A673 (cell line): ENCODE data around the gene SBF2.

ENCODE experiments used
- EZH2 ChIP-seq: fragments of 200-600 bp; sonication (generic); IDR thresholded peaks from 2 replicates; pipeline ENCODE4 v1.6.1; 2017; ENCODE audit warnings: borderline replicate concordance, low read depth, mild to moderate bottlenecking, mixed read lengths, antibody characterized with exemption, low read length; ENCODE audit not compliant: poor library complexity, severe bottlenecking
- TF ChIP-seq, protein P1 (sequence below): fragments of 300-800, 200-600 bp; sonication (generic); conservative IDR thresholded peaks from 2 replicates; pipeline ENCODE4 v1.5.1; 2017; ENCODE audit warnings: low read depth, mild to moderate bottlenecking, antibody characterized with exemption, low read length, moderate library complexity, mixed read lengths

DNA sequence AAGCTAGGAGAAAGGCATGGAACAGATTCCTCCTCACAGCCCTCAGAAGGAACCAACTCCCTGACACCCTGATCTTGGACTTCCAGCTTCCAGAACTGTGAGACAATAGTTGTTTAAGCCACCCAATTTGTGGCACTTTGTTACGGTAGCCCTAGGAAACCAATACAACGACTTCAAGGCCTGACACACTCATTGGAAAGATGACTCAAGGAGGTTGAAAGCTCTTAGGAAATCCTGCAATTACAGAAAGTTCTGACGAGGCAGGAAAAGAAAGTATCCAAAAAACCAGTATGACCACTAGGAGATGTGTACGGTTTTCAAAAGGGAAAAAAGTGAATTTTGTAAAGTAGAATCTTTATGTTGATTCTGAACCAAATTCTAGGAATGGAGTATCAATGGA is 468.7 kb downstream of the SBF2 start:
- TF ChIP-seq, protein P1, sequence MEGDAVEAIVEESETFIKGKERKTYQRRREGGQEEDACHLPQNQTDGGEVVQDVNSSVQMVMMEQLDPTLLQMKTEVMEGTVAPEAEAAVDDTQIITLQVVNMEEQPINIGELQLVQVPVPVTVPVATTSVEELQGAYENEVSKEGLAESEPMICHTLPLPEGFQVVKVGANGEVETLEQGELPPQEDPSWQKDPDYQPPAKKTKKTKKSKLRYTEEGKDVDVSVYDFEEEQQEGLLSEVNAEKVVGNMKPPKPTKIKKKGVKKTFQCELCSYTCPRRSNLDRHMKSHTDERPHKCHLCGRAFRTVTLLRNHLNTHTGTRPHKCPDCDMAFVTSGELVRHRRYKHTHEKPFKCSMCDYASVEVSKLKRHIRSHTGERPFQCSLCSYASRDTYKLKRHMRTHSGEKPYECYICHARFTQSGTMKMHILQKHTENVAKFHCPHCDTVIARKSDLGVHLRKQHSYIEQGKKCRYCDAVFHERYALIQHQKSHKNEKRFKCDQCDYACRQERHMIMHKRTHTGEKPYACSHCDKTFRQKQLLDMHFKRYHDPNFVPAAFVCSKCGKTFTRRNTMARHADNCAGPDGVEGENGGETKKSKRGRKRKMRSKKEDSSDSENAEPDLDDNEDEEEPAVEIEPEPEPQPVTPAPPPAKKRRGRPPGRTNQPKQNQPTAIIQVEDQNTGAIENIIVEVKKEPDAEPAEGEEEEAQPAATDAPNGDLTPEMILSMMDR = no peak
- TF ChIP-seq EZH2 = no peak
